ENCODE data around the gene SELENOV.

Gene SELENOV

DNA sequence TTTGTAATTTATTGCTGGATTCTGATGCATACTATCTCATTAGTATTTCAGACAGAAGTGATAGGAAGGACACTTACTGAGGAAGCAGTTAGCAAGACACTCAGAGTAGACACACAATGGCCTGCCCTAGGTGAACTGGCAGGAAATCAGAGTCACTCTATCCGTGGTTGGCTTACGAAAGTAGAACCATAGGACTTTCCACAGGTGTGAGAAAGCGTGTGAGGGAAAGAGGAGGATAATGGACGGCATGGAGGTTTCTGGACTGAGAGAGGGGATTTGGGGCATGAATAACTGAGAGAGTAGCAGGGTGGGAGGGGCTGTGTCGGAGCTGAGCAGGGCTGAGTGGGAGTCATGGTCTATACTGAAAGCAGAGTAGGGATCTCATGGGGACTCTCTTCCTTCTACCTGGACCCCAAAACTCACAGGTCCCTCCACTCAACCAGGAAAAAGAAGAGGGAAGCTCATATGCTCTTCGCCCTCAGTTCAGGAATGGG lies 43.7 kb downstream of the SELENOV start:
- DNase-seq (ENCODE audit: low spot score) = no peak

GRCh38 chr19:39563408-39563807 lies 48.5 kb downstream of the SELENOV start:
- DNase-seq (ENCODE audit: low spot score) = no peak

- DNase-seq (ENCODE audit: low spot score) = no peak
Measured at GRCh38 chr19:39566064-39566463, 51.1 kb downstream of the SELENOV start.

- no peak for DNase-seq (ENCODE audit: low spot score)
Measured at GRCh38 chr19:39568604-39569003, 53.7 kb downstream of the SELENOV start.
